AG09309 (cell line): ENCODE results near the gene KCNG2.

Source experiments
- DNase-seq: peaks from one replicate; pipeline ENCODE4 v3.0.0-alpha.2; 2010; ENCODE audit warnings: low read depth
- H3K4me3 ChIP-seq: 2 replicates; pipeline ENCODE4 v1.5.1; 2011; ENCODE audit warnings: mild to moderate bottlenecking, low read depth, low read length, moderate library complexity; ENCODE audit not compliant: control insufficient read depth
- TF ChIP-seq, protein P1 (sequence below): IDR thresholded peaks from 2 replicates; pipeline ENCODE4 v1.5.1; 2011; ENCODE audit warnings: mild to moderate bottlenecking, low read depth, low read length, inconsistent platforms; ENCODE audit not compliant: insufficient read depth, control insufficient read depth; ENCODE audit errors: missing control alignments

The KCNG2 gene

DNA sequence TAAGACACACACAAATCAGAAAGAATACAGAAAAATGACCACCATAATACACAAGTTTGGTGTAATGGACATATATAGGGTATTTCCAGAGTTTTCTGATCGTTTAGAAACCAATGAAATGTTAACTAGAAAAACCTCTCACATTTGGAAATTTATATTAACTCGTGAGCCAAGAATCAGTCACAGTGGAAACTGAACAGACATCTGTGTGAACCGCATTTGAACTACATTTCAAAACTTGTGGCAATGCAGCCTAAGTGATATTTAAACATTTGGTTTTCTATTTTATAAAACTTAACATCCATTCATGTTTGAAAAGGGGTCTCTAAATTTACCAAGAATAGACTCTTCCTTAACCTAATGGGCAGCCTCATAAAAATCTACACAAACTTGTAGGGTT, 29.0 kb upstream of the KCNG2 start:
- DNase-seq = no peak

DNA sequence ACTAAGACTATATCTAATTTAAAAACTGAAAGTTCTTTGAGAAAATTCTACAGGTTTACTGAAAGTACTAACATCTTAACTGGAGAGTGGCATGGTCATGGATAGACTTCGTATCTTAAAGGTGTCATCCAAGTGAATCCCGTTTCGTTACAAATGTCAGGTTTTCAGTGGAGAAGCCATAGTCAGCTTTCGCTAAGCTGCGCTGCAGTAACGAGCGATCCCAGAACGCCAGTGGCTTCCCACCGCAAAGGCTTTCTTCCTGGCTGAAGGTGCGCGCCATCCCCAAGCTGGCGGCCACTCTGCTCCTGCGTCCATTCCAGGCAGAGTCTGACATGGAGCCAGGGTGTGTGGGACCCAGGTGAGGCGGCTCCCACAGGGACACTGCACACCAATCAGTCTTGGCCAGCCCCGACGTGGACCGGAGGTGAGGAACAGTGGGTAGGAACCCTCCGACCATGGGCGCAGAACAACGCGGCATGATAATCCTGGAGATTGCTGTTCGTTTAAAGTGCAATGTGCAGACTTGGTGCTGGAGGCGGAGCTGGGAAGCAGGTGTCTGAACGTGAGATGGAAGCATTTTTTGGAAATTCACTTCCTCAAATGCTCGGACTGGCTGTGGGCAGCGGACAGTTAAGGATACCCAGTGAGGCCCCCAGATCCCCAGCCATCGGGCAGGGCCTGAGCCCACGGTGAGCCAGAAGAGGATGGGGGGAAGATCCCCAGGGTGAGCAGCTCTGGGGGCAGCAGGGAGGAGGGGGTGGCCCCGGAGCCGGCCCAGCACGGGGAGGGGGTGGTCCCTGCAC, 27.8 kb upstream of the KCNG2 start:
- H3K4me3 ChIP-seq = no peak overlapping the region
- TF ChIP-seq, protein P1, sequence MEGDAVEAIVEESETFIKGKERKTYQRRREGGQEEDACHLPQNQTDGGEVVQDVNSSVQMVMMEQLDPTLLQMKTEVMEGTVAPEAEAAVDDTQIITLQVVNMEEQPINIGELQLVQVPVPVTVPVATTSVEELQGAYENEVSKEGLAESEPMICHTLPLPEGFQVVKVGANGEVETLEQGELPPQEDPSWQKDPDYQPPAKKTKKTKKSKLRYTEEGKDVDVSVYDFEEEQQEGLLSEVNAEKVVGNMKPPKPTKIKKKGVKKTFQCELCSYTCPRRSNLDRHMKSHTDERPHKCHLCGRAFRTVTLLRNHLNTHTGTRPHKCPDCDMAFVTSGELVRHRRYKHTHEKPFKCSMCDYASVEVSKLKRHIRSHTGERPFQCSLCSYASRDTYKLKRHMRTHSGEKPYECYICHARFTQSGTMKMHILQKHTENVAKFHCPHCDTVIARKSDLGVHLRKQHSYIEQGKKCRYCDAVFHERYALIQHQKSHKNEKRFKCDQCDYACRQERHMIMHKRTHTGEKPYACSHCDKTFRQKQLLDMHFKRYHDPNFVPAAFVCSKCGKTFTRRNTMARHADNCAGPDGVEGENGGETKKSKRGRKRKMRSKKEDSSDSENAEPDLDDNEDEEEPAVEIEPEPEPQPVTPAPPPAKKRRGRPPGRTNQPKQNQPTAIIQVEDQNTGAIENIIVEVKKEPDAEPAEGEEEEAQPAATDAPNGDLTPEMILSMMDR = no peak
- DNase-seq = no peak

More for the DNA sequence above, 29.0 kb upstream of the KCNG2 start:
- no peak overlapping the region for H3K4me3 ChIP-seq
- TF ChIP-seq, protein P1 = no peak

DNA sequence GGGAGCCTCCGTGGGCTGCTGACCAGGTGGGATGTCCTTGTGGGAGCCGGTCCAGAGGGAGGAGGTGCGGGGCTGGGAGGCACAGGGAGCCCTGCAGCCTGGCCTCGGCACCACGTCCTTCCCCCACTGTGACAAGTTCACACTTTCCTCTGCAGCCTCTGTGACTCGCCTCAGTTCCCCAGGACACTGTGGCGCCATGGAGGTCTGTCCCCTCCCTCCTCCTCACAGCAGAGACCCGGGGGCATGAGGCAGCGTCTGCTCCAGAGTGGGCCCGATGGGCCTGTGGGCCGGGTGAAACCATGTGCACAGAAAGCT, 27.3 kb upstream of the KCNG2 start:
- DNase-seq = no peak
- TF ChIP-seq, protein P1 = no peak
- no peak overlapping the region for H3K4me3 ChIP-seq

DNA sequence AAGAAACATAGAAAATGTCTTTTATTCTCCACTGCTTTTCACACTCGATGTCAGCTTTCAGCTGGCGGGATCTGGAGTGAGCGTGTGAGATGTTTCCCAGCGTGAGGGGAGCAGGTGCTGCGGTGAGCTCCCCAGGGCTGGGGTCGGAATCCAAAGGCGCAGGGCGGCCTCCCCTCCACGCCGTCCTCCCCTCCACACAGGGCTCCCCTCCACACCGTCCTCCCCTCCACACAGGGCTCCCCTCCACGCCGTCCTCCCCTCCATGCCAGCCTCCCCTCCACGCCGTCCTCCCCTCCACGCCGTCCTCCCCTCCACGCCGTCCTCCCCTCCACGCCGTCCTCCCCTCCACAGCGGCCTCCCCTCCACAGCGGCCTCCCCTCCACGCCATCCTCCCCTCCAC, 26.9 kb upstream of the KCNG2 start:
- no peak for DNase-seq
- H3K4me3 ChIP-seq = no peak overlapping the region
- TF ChIP-seq, protein P1 = no peak

DNA sequence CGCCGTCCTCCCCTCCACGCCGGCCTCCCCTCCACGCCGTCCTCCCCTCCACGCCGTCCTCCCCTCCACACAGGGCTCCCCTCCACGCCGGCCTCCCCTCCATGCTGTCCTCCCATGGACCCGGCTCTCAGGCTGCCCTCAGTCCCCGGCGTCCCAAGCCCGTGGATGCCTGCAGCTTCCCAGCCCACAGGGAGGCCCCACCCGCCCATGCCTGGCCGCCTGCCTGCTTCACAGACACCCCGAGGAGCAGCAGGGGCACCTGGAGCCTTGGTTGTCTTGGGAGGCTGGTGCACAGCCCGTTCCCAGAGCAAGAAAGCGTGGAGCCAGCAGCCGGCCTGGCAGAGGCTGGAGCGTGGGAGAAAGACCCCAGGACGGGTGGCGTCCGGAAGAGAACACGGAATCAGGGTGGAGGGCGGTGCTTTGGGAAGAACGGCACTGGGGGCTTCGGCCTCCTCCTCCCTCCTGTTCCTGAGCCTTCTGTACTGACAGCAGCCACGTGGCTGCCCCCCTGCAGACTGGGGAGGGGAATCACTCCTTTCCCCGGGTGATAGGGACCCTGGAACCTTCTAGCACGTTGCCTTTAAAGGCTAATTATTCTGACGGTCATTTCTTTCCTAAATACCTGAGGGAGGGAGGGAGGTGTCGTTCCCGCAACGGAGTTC, 26.2 kb upstream of the KCNG2 start:
- H3K4me3 ChIP-seq = no peak overlapping the region
- TF ChIP-seq, protein P1 = no peak
- DNase-seq = no peak

DNA sequence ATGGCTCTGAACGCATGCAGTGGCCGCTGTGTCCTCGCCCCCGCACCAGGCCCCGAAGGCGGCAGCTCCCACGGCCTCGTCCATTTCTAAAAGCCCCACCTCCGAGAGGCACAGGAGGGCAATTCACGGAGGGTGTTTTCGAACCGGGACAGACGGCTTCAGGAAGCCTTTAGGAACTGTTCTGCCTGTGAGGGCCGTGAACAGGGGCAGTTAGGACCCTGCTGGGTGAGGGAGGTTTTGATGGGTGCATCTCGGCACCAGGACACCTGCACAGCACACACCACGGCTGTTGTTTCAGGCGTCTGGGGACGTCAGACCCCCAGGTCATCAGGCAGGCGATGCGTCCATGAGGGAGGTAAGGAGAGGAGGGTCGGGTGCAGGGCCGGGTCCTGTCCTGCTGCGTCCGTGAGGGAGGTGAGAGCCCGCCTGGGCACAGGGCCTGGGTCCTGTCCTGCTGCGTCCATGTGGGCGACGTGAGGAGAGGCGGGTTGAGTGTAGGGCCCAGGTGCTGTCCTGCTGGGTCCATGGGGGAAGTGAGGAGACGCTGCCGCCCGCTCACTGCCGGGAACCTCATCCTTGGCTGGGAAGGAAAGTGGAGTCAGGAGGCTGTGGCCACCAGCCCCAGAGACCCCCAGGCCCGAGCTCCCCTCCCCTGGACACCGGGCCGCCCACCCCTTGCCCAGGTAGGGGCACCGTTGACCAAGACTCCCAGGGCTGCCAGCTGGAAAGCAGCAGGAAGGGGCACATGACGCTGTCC, 25.5 kb upstream of the KCNG2 start:
- no peak overlapping the region for H3K4me3 ChIP-seq
- no peak for DNase-seq
- TF ChIP-seq, protein P1 = no peak
